Esophagus muscularis mucosa (tissue), 3 donors: ENCODE data around the gene NPPB.
"Not testable (repeated sequence)": the region's sequence is repeated elsewhere in the genome, so short reads cannot be mapped to it uniquely, and the experiment has no call there.

Source experiments
- POLR2A ChIP-seq: fragments of 450-650 bp; IDR thresholded peaks from one replicate; pipeline ENCODE4 v1.6.1; 2017; ENCODE audit warnings: antibody characterized with exemption, moderate library complexity, mild to moderate bottlenecking, low read depth
- TF ChIP-seq, protein P1 (sequence below), 3 experiments: fragments of 200-600 bp in 2 of 3; fragments of 450-650 bp in 1 of 3; sonication (generic) in 2 of 3; IDR thresholded peaks; one replicate each; pipeline ENCODE4 v1.5.1; 2017 to 2019; ENCODE audit warnings: antibody characterized with exemption in 3 of 3, mild to moderate bottlenecking in 2 of 3, moderate library complexity in 1 of 3

DNA sequence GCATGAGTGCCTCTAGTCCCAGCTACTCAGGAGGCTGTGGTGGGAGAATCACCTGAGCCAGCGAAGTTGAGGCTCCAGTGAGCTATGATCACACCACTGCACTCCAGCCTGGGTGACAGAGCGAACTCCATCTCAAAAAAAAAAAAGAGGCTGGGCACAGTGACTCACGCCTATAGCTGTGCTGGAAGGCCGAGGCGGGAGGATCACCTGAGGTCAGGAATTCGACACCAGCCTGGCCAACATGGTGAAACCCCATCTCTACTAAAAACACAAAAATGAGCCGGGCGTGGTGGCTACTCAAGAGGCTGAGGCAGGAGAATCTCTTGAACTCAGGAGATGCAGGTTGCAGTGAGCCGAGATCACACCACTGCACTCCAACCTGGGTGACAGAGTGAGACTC is 42.7 kb upstream of the NPPB start:
- TF ChIP-seq, protein P1, sequence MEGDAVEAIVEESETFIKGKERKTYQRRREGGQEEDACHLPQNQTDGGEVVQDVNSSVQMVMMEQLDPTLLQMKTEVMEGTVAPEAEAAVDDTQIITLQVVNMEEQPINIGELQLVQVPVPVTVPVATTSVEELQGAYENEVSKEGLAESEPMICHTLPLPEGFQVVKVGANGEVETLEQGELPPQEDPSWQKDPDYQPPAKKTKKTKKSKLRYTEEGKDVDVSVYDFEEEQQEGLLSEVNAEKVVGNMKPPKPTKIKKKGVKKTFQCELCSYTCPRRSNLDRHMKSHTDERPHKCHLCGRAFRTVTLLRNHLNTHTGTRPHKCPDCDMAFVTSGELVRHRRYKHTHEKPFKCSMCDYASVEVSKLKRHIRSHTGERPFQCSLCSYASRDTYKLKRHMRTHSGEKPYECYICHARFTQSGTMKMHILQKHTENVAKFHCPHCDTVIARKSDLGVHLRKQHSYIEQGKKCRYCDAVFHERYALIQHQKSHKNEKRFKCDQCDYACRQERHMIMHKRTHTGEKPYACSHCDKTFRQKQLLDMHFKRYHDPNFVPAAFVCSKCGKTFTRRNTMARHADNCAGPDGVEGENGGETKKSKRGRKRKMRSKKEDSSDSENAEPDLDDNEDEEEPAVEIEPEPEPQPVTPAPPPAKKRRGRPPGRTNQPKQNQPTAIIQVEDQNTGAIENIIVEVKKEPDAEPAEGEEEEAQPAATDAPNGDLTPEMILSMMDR (IDR thresholded peaks at IDR 0.05) = not testable (repeated sequence)
- not testable (repeated sequence) for TF ChIP-seq POLR2A
